Measurements from ENCODE around the gene UTS2.

GRCh38 chr1:7810395-7810794 lies 42.5 kb downstream of the UTS2 start:
- TF ChIP-seq YY1 (IDR thresholded peaks at IDR 0.05; ENCODE audit: insufficient read depth, insufficient read length) (no peak), ZNF274 (IDR thresholded peaks at IDR 0.05; ENCODE audit: low read depth, low read length) (no peak)
